ACC112 (cell line): ENCODE data around the gene MTCL3.

ENCODE experiments used
- H2AFZ ChIP-seq: fragments of 200-600 bp; sonication (generic); one replicate; pipeline ENCODE4 v1.6.0; 2017; ENCODE audit warnings: antibody characterized with exemption, low read length; ENCODE audit not compliant: unreplicated experiment
- H3K27ac ChIP-seq: fragments of 200-600 bp; sonication (generic); 2 replicates; pipeline ENCODE4 v1.5.1; 2014; ENCODE audit warnings: low read depth, mild to moderate bottlenecking, antibody characterized with exemption, low read length, moderate library complexity
- H3K27me3 ChIP-seq: fragments of 200-600 bp; sonication (generic); 2 replicates; pipeline ENCODE4 v1.6.1; 2014; ENCODE audit warnings: mild to moderate bottlenecking, antibody characterized with exemption, low read length, moderate library complexity, mixed read lengths; ENCODE audit not compliant: insufficient read depth
- H3K36me3 ChIP-seq: fragments of 200-600 bp; sonication (generic); 2 replicates; pipeline ENCODE4 v1.6.1; 2016; ENCODE audit warnings: mild to moderate bottlenecking, antibody characterized with exemption, low read length, moderate library complexity, mixed read lengths; ENCODE audit not compliant: insufficient read depth
- H3K4me1 ChIP-seq: fragments of 200-600 bp; sonication (generic); one replicate; pipeline ENCODE4 v1.6.1; 2016; ENCODE audit warnings: low read length, mixed read lengths; ENCODE audit not compliant: insufficient read depth, unreplicated experiment, control insufficient read depth
- H3K4me3 ChIP-seq: fragments of 200-600 bp; sonication (generic); 2 replicates; pipeline ENCODE4 v1.5.1; 2014; ENCODE audit warnings: mild to moderate bottlenecking, low read depth, low read length
- H3K79me2 ChIP-seq: fragments of 200-600 bp; sonication (generic); one replicate; pipeline ENCODE4 v1.6.0; 2016; ENCODE audit warnings: low read length; ENCODE audit not compliant: control insufficient read depth, unreplicated experiment, insufficient read depth

MTCL3 gene

GRCh38 chr6:127457456-127458064 lies 61.6 kb downstream of the MTCL3 start:
- no peaks in the 10 kb centered on the region for H3K27me3 ChIP-seq
- H3K36me3 ChIP-seq: no peaks in the 10 kb centered on the region
- H3K79me2 ChIP-seq: no peaks in the 10 kb centered on the region
- peak overlapping the region; percentile 25 for H2AFZ ChIP-seq
- no peak overlapping the region; the same call in 1 of the 2 replicates for H3K27ac ChIP-seq
- peaks cover 26% of the 10 kb centered on the region for H3K4me1 ChIP-seq
- H3K4me3 ChIP-seq: no peak overlapping the region

GRCh38 chr6:127456465-127456864 lies 62.7 kb downstream of the MTCL3 start:
- Histone ChIP-seq H3K27me3 (no peaks in the 10 kb centered on the region), H3K4me1 (peaks cover 26% of the 10 kb centered on the region), H3K4me3 (no peak overlapping the region), H2AFZ (no peak overlapping the region), H3K27ac (no peak overlapping the region), H3K36me3 (no peaks in the 10 kb centered on the region), H3K79me2 (no peaks in the 10 kb centered on the region)

GRCh38 chr6:127453845-127454619 lies 65.1 kb downstream of the MTCL3 start:
- H3K4me1 ChIP-seq: peaks cover 21% of the 10 kb centered on the region
- no peak overlapping the region for H3K4me3 ChIP-seq
- no peaks in the 10 kb centered on the region for H3K36me3 ChIP-seq
- H3K27ac ChIP-seq: no peak overlapping the region
- no peaks in the 10 kb centered on the region for H3K79me2 ChIP-seq
- no peaks in the 10 kb centered on the region for H3K27me3 ChIP-seq
- H2AFZ ChIP-seq: no peak overlapping the region

GRCh38 chr6:127452803-127453202 lies 66.3 kb downstream of the MTCL3 start:
- H3K4me3 ChIP-seq: no peak overlapping the region

GRCh38 chr6:127451388-127451787 lies 67.7 kb downstream of the MTCL3 start:
- Histone ChIP-seq H3K27ac (no peak overlapping the region), H3K36me3 (no peaks in the 10 kb centered on the region), H3K4me1 (no peaks in the 10 kb centered on the region), H3K27me3 (no peaks in the 10 kb centered on the region), H3K4me3 (no peak overlapping the region), H2AFZ (no peak overlapping the region), H3K79me2 (no peaks in the 10 kb centered on the region)

More at GRCh38 chr6:127452803-127453202, 66.3 kb downstream of the MTCL3 start:
- Histone ChIP-seq H3K36me3 (no peaks in the 10 kb centered on the region), H3K79me2 (no peaks in the 10 kb centered on the region), H3K27me3 (no peaks in the 10 kb centered on the region), H3K4me1 (peaks cover 10% of the 10 kb centered on the region), H3K27ac (no peak overlapping the region), H2AFZ (no peak overlapping the region)

- H3K79me2 ChIP-seq: no peaks in the 10 kb centered on the region
- H3K4me1 ChIP-seq: no peaks in the 10 kb centered on the region
- H3K4me3 ChIP-seq: no peak overlapping the region
- H3K27ac ChIP-seq: no peak overlapping the region
- H2AFZ ChIP-seq: no peak overlapping the region
- no peaks in the 10 kb centered on the region for H3K27me3 ChIP-seq
- H3K36me3 ChIP-seq: no peaks in the 10 kb centered on the region
These were observed 71.4 kb downstream of the MTCL3 start for GRCh38 chr6:127447780-127448179.

GRCh38 chr6:127446356-127446755 lies 72.8 kb downstream of the MTCL3 start:
- Histone ChIP-seq H3K27ac (no peak overlapping the region), H3K79me2 (no peaks in the 10 kb centered on the region), H2AFZ (no peak overlapping the region), H3K36me3 (no peaks in the 10 kb centered on the region), H3K4me3 (no peak overlapping the region), H3K27me3 (no peaks in the 10 kb centered on the region), H3K4me1 (no peaks in the 10 kb centered on the region)

- no peak overlapping the region for H3K4me3 ChIP-seq
- no peaks in the 10 kb centered on the region for H3K27me3 ChIP-seq
- H3K36me3 ChIP-seq: no peaks in the 10 kb centered on the region
- H2AFZ ChIP-seq: no peak overlapping the region
- no peaks in the 10 kb centered on the region for H3K4me1 ChIP-seq
- H3K79me2 ChIP-seq: no peaks in the 10 kb centered on the region
- no peak overlapping the region for H3K27ac ChIP-seq
These were observed 77.3 kb downstream of the MTCL3 start for GRCh38 chr6:127441881-127442280.

GRCh38 chr6:127439718-127440117 lies 79.4 kb downstream of the MTCL3 start:
- H3K4me1 ChIP-seq: peaks cover 3% of the 10 kb centered on the region
- H3K4me3 ChIP-seq: no peak overlapping the region
- no peaks in the 10 kb centered on the region for H3K79me2 ChIP-seq
- H2AFZ ChIP-seq: no peak overlapping the region
- H3K27me3 ChIP-seq: no peaks in the 10 kb centered on the region
- no peaks in the 10 kb centered on the region for H3K36me3 ChIP-seq
- H3K27ac ChIP-seq: no peak overlapping the region

GRCh38 chr6:127436578-127437110 lies 82.5 kb downstream of the MTCL3 start:
- Histone ChIP-seq H3K4me1 (peaks cover 3% of the 10 kb centered on the region), H3K79me2 (no peaks in the 10 kb centered on the region), H3K36me3 (no peaks in the 10 kb centered on the region), H2AFZ (no peak overlapping the region), H3K27ac (no peak overlapping the region), H3K27me3 (no peaks in the 10 kb centered on the region), H3K4me3 (no peak overlapping the region)
